Cardiac fibroblast (primary cell): Measurements from ENCODE around the gene RGS3.
A peak's percentile ranks its signal among the peaks of the same experiment; 100 is the strongest.

Experiments
- DNase-seq, 2 donors: peaks; one replicate each; pipeline versions ENCODE4 v3.0.0 to v3.0.0-alpha.2; 2010; ENCODE audit warnings: low read depth in 2 of 2
- H3K4me3 ChIP-seq, 2 donors: replicated peaks in 1 of 2; 1 replicate in 1 of 2; 2 replicates in 1 of 2; pipeline ENCODE4 v1.5.1; 2011; ENCODE audit warnings: low read depth in 2 of 2, low read length in 2 of 2, mild to moderate bottlenecking in 2 of 2, moderate library complexity in 1 of 2
- TF ChIP-seq, protein P1 (sequence below): IDR thresholded peaks from one replicate; pipeline ENCODE4 v1.5.1; 2011; ENCODE audit warnings: low read depth, mild to moderate bottlenecking, low read length, inconsistent platforms

Gene RGS3

DNA sequence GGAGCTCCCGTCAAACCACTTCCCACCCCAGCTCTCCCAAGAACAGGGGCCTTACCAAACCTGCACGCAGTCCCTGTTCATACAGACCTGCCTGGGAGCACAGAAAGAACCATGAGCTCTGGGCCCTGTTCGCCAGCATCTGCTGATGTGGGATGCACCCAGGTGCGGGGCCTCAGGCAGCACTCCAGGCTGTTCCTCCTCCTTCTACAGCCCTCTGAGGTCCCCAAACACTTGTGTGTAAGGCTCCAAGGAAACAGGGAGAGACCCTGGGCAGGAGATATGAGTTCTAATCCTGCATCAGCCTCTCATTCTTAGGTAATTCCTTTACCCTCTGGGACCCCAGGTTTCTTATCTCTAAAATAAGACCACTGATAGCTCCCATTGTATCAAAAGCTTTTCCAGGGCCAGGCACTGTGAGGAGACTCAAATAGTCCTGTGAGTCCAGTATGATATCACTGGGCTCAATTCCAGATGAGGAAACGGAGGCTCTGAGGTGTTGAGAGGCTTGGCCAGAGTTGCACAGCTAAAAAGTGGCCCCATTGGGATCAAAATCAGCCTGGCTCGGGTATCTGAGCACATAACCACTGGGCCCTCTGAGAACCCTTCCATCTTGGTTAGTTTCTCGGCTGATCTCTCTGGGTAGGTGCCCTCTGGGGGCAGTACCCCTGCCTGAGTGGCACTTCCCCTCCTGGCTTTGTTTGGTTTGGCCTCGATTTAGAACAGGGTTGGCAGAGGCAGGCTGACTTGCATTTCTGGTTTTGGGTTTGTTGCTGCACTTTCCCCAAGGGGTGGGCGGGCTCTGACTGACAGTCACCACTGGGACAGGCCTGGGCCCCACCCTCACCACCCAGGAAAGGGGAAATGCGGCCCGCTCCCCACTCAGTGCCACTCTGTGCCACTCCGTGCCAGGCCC lies 116.8 kb downstream of the RGS3 start:
- TF ChIP-seq, protein P1, sequence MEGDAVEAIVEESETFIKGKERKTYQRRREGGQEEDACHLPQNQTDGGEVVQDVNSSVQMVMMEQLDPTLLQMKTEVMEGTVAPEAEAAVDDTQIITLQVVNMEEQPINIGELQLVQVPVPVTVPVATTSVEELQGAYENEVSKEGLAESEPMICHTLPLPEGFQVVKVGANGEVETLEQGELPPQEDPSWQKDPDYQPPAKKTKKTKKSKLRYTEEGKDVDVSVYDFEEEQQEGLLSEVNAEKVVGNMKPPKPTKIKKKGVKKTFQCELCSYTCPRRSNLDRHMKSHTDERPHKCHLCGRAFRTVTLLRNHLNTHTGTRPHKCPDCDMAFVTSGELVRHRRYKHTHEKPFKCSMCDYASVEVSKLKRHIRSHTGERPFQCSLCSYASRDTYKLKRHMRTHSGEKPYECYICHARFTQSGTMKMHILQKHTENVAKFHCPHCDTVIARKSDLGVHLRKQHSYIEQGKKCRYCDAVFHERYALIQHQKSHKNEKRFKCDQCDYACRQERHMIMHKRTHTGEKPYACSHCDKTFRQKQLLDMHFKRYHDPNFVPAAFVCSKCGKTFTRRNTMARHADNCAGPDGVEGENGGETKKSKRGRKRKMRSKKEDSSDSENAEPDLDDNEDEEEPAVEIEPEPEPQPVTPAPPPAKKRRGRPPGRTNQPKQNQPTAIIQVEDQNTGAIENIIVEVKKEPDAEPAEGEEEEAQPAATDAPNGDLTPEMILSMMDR = no peak
- no peak overlapping the region for H3K4me3 ChIP-seq
- peak; percentile 59 to 71 for DNase-seq

DNA sequence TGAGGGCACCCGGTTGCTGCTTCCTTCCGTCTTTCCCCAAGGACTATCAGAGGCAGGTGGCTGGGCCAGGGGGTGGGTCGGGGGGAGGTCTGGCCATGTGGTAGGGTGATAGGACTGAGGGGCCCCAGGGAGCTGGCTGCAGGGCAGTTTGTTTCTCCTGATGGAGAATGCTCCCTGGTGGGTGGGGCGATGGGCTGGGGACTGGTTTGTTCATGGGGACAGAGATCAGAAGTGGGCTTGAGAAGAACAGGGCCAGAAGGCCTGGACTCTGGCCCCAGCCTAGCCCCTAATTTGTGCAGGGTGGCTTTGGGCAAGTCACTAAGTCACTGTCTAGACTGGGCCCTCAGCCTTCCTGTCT lies 117.4 kb downstream of the RGS3 start:
- H3K4me3 ChIP-seq = no peak overlapping the region
- TF ChIP-seq, protein P1 = no peak
- no peak for DNase-seq

DNA sequence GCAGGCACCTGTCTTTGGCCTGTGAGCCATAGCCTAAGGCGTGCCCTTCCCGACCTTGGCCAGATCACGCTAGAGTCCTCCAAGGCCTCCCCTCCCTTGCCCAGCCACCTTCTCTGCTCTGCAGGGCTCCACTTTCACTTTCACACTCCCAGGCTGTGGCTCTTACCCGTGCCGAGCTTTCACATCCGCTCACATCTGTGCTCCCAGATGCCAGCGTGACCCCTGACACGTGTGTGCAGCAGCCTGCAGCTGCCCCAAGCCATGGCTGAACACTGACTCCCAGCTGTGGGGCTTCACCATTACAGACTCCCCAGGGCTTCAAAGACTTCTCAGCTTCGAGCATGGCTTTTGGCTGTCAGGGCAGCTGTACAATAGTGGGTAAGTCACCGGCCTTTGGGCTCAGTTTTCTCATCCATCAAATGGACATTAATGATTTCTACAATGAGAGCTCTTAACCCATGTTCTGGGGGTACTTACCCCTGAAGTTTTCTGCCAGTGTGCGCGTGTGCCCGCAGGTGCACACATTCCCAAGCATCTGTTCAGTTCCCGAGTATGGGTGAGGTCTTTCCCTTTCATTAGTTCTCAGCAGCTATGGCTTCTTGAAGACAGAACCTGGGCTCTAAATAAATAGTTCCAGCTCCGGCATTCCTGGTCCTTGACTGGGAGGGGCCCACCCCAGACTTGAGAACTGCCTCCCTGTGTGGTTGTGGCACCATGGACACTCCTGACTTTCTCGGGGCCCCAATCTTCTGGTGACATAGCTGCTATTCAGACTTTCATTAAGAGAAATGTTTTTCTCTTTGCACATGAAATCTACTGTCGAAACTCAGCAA lies 118.6 kb downstream of the RGS3 start:
- TF ChIP-seq, protein P1 = peak; percentile 24
- H3K4me3 ChIP-seq = no peak overlapping the region
- DNase-seq = peak in 1 of 2 donors; percentile 52

DNA sequence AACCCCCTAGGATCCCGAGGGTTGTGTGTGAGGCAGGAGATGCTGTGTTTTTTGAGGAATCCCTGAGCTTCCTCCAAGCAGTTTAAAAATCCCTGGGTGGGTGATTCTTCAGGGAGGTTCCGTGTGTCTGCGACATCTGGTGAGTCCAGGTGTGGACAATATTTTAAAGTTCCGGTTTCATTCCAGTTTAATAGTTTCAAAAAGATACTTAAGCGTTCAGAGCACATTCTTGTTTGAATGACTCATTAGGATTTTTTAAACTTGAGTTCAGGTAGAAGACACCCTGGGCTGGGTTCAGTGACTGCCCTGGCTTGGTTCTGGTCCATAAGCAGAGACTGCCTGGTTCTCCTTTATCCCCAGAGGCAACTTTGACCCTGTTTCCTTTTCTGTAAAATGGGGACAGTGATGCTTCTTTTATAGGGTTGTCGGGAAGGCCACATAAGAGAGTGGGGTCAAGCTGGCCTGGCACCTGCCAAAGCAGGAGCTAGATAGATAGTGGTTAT lies 119.2 kb downstream of the RGS3 start:
- H3K4me3 ChIP-seq = no peak overlapping the region
- TF ChIP-seq, protein P1 = no peak
- no peak for DNase-seq

DNA sequence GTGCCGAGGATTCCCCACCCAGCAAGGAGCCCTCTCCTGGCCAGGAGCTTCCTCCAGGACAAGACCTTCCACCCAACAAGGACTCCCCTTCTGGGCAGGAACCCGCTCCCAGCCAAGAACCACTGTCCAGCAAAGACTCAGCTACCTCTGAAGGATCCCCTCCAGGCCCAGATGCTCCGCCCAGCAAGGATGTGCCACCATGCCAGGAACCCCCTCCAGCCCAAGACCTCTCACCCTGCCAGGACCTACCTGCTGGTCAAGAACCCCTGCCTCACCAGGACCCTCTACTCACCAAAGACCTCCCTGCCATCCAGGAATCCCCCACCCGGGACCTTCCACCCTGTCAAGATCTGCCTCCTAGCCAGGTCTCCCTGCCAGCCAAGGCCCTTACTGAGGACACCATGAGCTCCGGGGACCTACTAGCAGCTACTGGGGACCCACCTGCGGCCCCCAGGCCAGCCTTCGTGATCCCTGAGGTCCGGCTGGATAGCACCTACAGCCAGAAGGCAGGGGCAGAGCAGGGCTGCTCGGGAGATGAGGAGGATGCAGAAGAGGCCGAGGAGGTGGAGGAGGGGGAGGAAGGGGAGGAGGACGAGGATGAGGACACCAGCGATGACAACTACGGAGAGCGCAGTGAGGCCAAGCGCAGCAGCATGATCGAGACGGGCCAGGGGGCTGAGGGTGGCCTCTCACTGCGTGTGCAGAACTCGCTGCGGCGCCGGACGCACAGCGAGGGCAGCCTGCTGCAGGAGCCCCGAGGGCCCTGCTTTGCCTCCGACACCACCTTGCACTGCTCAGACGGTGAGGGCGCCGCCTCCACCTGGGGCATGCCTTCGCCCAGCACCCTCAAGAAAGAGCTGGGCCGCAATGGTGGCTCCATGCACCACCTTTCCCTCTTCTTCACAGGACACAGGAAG lies 120.2 kb downstream of the RGS3 start:
- no peak overlapping the region for H3K4me3 ChIP-seq
- TF ChIP-seq, protein P1 = no peak
- no peak for DNase-seq
